ENCODE results near the gene RTP1.
"Not testable (repeated sequence)": the region's sequence is repeated elsewhere in the genome, so short reads cannot be mapped to it uniquely, and the experiment has no call there.

The RTP1 gene, protein sequence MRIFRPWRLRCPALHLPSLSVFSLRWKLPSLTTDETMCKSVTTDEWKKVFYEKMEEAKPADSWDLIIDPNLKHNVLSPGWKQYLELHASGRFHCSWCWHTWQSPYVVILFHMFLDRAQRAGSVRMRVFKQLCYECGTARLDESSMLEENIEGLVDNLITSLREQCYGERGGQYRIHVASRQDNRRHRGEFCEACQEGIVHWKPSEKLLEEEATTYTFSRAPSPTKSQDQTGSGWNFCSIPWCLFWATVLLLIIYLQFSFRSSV

GRCh38 chr3:187197335-187197649, at the start of gene RTP1:
TSS of gene RTP1 (plus strand) at chr3:187197486. CDS start at chr3:187197516, 30 bp downstream.
- in situ Hi-C loops (cut with HindIII; ENCODE audit: low pct_unique_long_range_greater_than_20kb, low sequenced_read_pairs) = no loop called here
- TF ChIP-seq JUND (IDR thresholded peaks at IDR 0.05; ENCODE audit: low read depth) = no peak
- peak in 1 of 2 experiments; percentile 35 for DNase-seq (ENCODE audit: low read depth in 1 of 2, low spot score in 1 of 2)

DNA sequence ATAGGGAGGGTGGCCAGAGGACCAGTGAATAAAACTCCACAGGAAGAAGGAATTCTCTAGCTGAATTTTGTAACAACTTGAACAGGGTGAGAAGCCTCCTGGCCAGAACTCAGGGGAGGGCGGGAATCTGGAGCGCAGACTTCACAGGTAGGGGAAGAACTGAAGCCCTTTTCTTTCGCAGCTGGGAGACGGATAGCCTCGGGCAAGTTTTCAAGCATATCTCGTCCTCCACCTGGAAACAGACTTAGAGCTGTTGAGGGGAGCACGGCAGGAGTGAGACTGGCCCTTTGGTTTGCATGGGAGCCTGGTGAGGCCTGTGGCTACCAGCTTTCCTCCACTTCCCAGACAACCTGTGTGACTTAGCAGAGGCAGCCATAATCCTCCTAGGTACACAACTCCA, 47.1 kb upstream of the RTP1 start:
- in situ Hi-C loops (cut with HindIII; ENCODE audit: low pct_unique_long_range_greater_than_20kb, low sequenced_read_pairs) = no loop called here
- DNase-seq (ENCODE audit: low read depth in 1 of 2, low spot score in 1 of 2) = no peak
- TF ChIP-seq JUND (IDR thresholded peaks at IDR 0.05; ENCODE audit: low read depth) = no peak

DNA sequence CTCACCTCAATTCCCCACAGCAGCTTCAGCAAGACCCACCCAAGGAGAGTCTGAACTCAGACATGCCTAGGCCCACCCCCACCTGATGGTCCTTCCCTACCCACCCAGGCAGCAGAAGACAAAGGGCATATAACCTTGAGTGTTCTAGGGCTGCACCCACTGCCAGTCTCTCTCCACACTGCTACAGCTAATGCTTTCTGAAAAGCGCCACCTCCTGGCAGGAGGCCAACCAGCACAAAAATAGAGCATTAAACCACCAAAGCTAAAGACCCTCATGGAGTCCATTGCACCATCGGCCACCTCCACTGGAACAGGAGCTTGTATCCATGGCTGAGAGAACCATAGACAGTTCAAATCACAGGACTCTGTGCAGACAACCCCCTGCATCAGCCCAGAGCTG, 46.7 kb upstream of the RTP1 start:
- TF ChIP-seq JUND (IDR thresholded peaks at IDR 0.05; ENCODE audit: low read depth) = no peak
- DNase-seq (ENCODE audit: low read depth in 1 of 2, low spot score in 1 of 2) = peak in 1 of 2 experiments; percentile 21
- in situ Hi-C loops (cut with HindIII; ENCODE audit: low pct_unique_long_range_greater_than_20kb, low sequenced_read_pairs) = no loop called here

GRCh38 chr3:187161556-187161955, 35.7 kb upstream of the RTP1 start:
- no peak for TF ChIP-seq JUND (IDR thresholded peaks at IDR 0.05; ENCODE audit: low read depth)
- in situ Hi-C loops (cut with HindIII; ENCODE audit: low pct_unique_long_range_greater_than_20kb, low sequenced_read_pairs) = no loop called here
- no peak for DNase-seq (ENCODE audit: low read depth in 1 of 2, low spot score in 1 of 2)

DNA sequence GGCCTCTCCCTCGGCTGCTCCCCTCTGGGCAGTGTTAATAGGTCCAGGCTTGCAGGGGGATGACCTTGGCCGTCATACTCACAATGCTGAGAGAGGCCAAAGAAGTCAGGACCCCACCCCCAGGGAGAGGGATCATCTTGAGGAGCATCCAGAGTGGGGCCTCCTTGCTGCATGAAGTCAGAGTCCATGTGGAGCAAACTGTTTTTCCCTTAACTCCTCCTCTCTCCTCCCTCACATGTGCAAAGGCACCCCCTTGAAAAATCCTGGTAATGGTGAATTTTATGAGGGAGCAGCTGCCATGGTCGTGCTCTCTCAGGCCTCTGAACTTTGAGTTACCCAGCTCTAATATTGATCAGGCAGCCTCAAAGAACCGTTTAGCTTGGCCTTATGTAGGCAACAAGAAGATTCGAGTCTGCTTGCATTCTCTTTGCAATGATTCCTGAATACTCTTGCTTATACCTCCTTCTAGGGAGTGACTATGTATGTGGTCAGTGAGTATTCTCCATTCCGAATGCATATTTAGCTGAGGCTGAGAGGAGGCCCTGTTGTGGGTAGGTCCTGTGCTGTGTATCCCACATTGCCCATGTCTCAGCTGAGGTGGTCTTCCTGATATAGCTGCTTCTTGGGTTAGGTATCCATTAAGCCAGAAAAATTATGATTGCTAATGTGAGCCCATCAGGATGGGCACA, 34.9 kb upstream of the RTP1 start:
- no peak for DNase-seq (ENCODE audit: low read depth in 1 of 2, low spot score in 1 of 2)
- in situ Hi-C loops (cut with HindIII; ENCODE audit: low pct_unique_long_range_greater_than_20kb, low sequenced_read_pairs) = no loop called here

GRCh38 chr3:187165144-187165543, 32.1 kb upstream of the RTP1 start:
- in situ Hi-C loops (cut with HindIII; ENCODE audit: low pct_unique_long_range_greater_than_20kb, low sequenced_read_pairs) = no loop called here
- TF ChIP-seq JUND (IDR thresholded peaks at IDR 0.05; ENCODE audit: low read depth) = no peak
- peak; percentile 28 to 82 for DNase-seq (ENCODE audit: low read depth in 1 of 2, low spot score in 1 of 2)

More for the DNA sequence above, 34.9 kb upstream of the RTP1 start:
- TF ChIP-seq JUND (IDR thresholded peaks at IDR 0.05; ENCODE audit: low read depth) = no peak

GRCh38 chr3:187166750-187167149, 30.5 kb upstream of the RTP1 start:
- no peak for DNase-seq (ENCODE audit: low read depth in 1 of 2, low spot score in 1 of 2)
- in situ Hi-C loops (cut with HindIII; ENCODE audit: low pct_unique_long_range_greater_than_20kb, low sequenced_read_pairs) = no loop called here
- TF ChIP-seq JUND (IDR thresholded peaks at IDR 0.05; ENCODE audit: low read depth) = no peak

DNA sequence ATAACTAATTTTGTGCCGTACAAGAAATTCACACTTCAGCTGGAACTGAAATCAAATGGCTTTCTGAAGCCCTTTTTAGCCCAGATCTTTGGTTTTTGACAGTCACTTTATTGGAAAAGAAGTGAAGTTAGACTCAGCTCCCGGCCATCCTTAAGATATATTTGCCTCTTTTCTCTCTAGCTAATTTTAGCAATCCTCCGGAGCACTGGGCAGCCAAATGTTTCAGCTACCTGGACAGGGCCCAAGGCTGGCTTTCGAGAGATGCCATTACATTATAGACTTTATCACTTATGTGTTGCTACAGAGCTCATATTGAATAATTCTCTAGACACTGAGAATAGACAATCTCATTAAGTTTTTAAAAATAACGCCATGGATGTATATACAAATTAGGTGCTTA, 29.5 kb upstream of the RTP1 start:
- TF ChIP-seq JUND (IDR thresholded peaks at IDR 0.05; ENCODE audit: low read depth) = no peak
- no peak for DNase-seq (ENCODE audit: low read depth in 1 of 2, low spot score in 1 of 2)
- in situ Hi-C loops (cut with HindIII; ENCODE audit: low pct_unique_long_range_greater_than_20kb, low sequenced_read_pairs) = no loop called here

DNA sequence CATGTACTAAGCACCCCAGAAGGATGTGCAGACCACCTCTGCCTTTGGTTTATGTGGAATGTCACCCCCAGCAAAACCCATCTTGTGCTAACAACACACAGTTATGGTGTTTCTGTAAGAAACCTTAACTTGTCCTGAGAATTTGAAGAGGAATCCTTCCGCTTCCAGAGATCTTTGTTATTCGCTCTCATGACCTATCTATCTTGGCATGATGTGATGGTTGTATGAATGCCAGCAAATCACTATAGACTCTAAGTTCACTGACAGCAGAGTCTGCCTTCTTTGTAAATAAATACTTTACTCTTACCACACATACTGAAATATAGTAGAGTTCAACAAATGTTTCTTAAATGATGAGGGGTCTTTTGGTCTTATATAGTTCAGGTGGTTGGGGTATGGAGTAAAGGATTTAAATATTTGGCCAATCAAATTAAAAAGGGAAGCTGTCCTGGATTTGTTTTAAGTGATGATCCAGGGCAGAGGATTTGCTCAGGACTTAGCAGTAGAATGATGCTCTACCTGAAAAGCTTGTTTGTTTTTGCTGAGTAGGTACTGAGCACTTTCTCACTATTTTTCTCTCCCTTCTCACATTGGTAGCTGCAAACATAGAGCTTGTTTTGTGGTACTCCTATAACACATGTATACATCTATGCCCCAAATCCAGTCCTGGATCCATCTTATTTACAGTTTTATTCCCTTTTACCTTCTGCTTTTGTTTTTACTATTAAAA, 27.9 kb upstream of the RTP1 start:
- DNase-seq (ENCODE audit: low read depth in 1 of 2, low spot score in 1 of 2) = peak; percentile 7 to 76
- in situ Hi-C loops (cut with HindIII; ENCODE audit: low pct_unique_long_range_greater_than_20kb, low sequenced_read_pairs) = no loop called here
- no peak for TF ChIP-seq JUND (IDR thresholded peaks at IDR 0.05; ENCODE audit: low read depth)

- in situ Hi-C loops (cut with HindIII; ENCODE audit: low pct_unique_long_range_greater_than_20kb, low sequenced_read_pairs); DNase-seq (ENCODE audit: low read depth in 1 of 2, low spot score in 1 of 2): not testable (repeated sequence)
Measured at GRCh38 chr3:187170911-187171310, 26.4 kb upstream of the RTP1 start.

DNA sequence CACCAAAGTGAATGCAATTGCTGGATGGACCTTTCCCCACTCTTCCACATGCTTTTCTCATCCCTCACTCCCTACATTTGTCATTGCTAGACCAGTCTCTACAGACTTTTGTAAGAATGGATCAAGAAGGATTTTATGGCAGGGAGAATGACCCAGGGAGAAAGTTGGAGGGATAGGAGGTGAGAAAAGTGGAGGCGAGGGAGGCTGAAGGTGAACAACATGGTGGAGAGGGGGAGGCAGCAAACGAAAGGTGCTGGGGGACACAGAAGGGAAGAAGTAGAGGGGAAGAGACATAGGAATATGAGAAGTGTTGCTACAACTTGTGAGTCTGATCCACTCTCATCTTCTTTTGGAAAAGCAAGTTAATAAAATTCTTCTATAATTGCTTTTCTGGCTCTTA, 24.4 kb upstream of the RTP1 start:
- no peak for DNase-seq (ENCODE audit: low read depth in 1 of 2, low spot score in 1 of 2)
- in situ Hi-C loops (cut with HindIII; ENCODE audit: low pct_unique_long_range_greater_than_20kb, low sequenced_read_pairs) = no loop called here
- no peak for TF ChIP-seq JUND (IDR thresholded peaks at IDR 0.05; ENCODE audit: low read depth)

GRCh38 chr3:187181454-187182170, 15.7 kb upstream of the RTP1 start:
- no peak for DNase-seq (ENCODE audit: low read depth in 1 of 2, low spot score in 1 of 2)
- no peak for TF ChIP-seq JUND (IDR thresholded peaks at IDR 0.05; ENCODE audit: low read depth)
- in situ Hi-C loops (cut with HindIII; ENCODE audit: low pct_unique_long_range_greater_than_20kb, low sequenced_read_pairs) = no loop called here

All from T47D (cell line).